AG09309 (cell line): ENCODE results near the gene DMKN.

Experiments
- DNase-seq: peaks from one replicate; pipeline ENCODE4 v3.0.0-alpha.2; 2010; ENCODE audit warnings: low read depth
- H3K4me3 ChIP-seq: 2 replicates; pipeline ENCODE4 v1.5.1; 2011; ENCODE audit warnings: mild to moderate bottlenecking, low read depth, low read length, moderate library complexity; ENCODE audit not compliant: control insufficient read depth
- CTCF ChIP-seq: IDR thresholded peaks from 2 replicates; pipeline ENCODE4 v1.5.1; 2011; ENCODE audit warnings: mild to moderate bottlenecking, low read depth, low read length, inconsistent platforms; ENCODE audit not compliant: insufficient read depth, control insufficient read depth; ENCODE audit errors: missing control alignments

Gene DMKN

GRCh38 chr19:35543280-35544109 is 30.0 kb upstream of the DMKN start:
- no peak for DNase-seq
- TF ChIP-seq CTCF: no peak
- no peak overlapping the region for H3K4me3 ChIP-seq

GRCh38 chr19:35542209-35542608 is 28.8 kb upstream of the DMKN start:
- no peak overlapping the region for H3K4me3 ChIP-seq
- DNase-seq: no peak
- TF ChIP-seq CTCF: no peak

GRCh38 chr19:35540356-35540927 is 27.0 kb upstream of the DMKN start:
- H3K4me3 ChIP-seq: no peak overlapping the region
- TF ChIP-seq CTCF: no peak
- DNase-seq: no peak

- no peak for TF ChIP-seq CTCF
- DNase-seq: no peak
- no peak overlapping the region for H3K4me3 ChIP-seq
These were observed 26.4 kb upstream of the DMKN start for GRCh38 chr19:35539850-35540249.

GRCh38 chr19:35539314-35539713 is 25.9 kb upstream of the DMKN start:
- TF ChIP-seq CTCF: no peak
- H3K4me3 ChIP-seq: no peak overlapping the region
- no peak for DNase-seq

GRCh38 chr19:35534803-35535480 is 21.5 kb upstream of the DMKN start:
- no peak for TF ChIP-seq CTCF
- no peak overlapping the region for H3K4me3 ChIP-seq
- DNase-seq: no peak
